Activated CD4-positive, alpha-beta T cell treated with anti-CD3 and anti-CD28 coated beads for 4 hours (primary cell): ENCODE results near the gene EHF.

Experiments used
- DNase-seq, 2 donors: peaks; one replicate each; pipeline ENCODE4 v3.0.0-alpha.2; 2020

The EHF gene

GRCh38 chr11:34646431-34646830, 25.5 kb downstream of the EHF start:
- DNase-seq = no peak

GRCh38 chr11:34647131-34647530, 26.2 kb downstream of the EHF start:
- DNase-seq = no peak

GRCh38 chr11:34647532-34647931, 26.6 kb downstream of the EHF start:
- DNase-seq = no peak

GRCh38 chr11:34648036-34648435, 27.1 kb downstream of the EHF start:
- DNase-seq = no peak

GRCh38 chr11:34649597-34649996, 28.7 kb downstream of the EHF start:
- DNase-seq = no peak

GRCh38 chr11:34650528-34650927, 29.6 kb downstream of the EHF start:
- peak; percentile 66 to 71 for DNase-seq

GRCh38 chr11:34651551-34651950, 30.7 kb downstream of the EHF start:
- no peak for DNase-seq

GRCh38 chr11:34652191-34652973, 31.5 kb downstream of the EHF start:
- DNase-seq = no peak

- DNase-seq = no peak
Observed at GRCh38 chr11:34653031-34653430, 32.1 kb downstream of the EHF start.

GRCh38 chr11:34653851-34654482, 33.1 kb downstream of the EHF start:
- no peak for DNase-seq

GRCh38 chr11:34654483-34655334, 33.8 kb downstream of the EHF start:
- no peak for DNase-seq

- no peak for DNase-seq
Observed at GRCh38 chr11:34655335-34656008, 34.6 kb downstream of the EHF start.

- DNase-seq = no peak
Observed at GRCh38 chr11:34656062-34656720, 35.3 kb downstream of the EHF start.

GRCh38 chr11:34658071-34659015, 37.5 kb downstream of the EHF start:
- DNase-seq = no peak

GRCh38 chr11:34659096-34659733, 38.3 kb downstream of the EHF start:
- DNase-seq = no peak

GRCh38 chr11:34665077-34665835, 44.4 kb downstream of the EHF start:
- no peak for DNase-seq

- no peak for DNase-seq
Observed at GRCh38 chr11:34667810-34668582, 47.1 kb downstream of the EHF start.

GRCh38 chr11:34668583-34669053, 47.7 kb downstream of the EHF start:
- DNase-seq = no peak

GRCh38 chr11:34669458-34669857, 48.6 kb downstream of the EHF start:
- DNase-seq = no peak
